ENCODE results near the gene HSD11B1L.

- TF ChIP-seq CTCF (IDR thresholded peaks at IDR 0.05; ENCODE audit: insufficient read depth, low read length, poor library complexity, severe bottlenecking), result no peak
- TF ChIP-seq EZH2phosphoT487 (conservative IDR thresholded peaks at IDR 0.05; ENCODE audit: low read length), result no peak
Measured at GRCh38 chr19:5681391-5682106, 722 bp downstream of the HSD11B1L start.
